Measurements from ENCODE around the gene RIPK4. TPM values are rescaled to one million over a fixed set of nuclear protein-coding genes. Genes with fewer than 3 reads are reported as not detected.

RIPK4 gene
- total and polyA plus RNA-seq, 5 experiments from 2014 or later, result 0.26 to 1.1 (median 1.0) TPM; not detected in 2

DNA sequence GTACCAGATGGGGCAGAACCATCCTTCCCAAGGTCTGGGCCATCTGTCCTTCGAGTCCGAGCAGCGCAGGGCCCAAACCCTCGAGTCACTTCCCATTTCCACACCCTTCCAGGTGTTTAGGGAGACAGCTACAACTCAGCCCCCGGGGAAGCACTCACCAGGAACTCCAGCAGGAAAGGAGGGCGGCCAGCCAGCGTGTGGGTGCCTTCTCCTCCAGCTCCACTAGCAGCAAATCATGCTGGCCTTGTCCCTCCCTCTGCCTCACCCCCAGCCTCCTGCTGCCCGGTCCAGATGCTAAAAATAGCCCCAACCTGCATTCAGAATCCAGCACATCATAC, 56.1 kb downstream of the RIPK4 start:
- peaks cover 0 to 3% (median 1%) of the 10 kb centered on the region in 4 donors for H3K4me1 Mint-ChIP-seq
- ATAC-seq (no peak), DNase-seq (no peak)
- peaks cover 2 to 4% (median 2%) of the 10 kb centered on the region in 3 donors for H3K36me3 Mint-ChIP-seq
- no peak overlapping the region for H3K4me3 Mint-ChIP-seq
- H3K27me3 Mint-ChIP-seq, result peaks cover 24 to 74% (median 26%) of the 10 kb centered on the region in 5 donors
- H3K27ac Mint-ChIP-seq, result no peak overlapping the region
- peaks cover 0 to 17% (median 4%) of the 10 kb centered on the region in 9 donors for H3K9me3 Mint-ChIP-seq
- POLR2A ChIA-PET, result no interaction called here

DNA sequence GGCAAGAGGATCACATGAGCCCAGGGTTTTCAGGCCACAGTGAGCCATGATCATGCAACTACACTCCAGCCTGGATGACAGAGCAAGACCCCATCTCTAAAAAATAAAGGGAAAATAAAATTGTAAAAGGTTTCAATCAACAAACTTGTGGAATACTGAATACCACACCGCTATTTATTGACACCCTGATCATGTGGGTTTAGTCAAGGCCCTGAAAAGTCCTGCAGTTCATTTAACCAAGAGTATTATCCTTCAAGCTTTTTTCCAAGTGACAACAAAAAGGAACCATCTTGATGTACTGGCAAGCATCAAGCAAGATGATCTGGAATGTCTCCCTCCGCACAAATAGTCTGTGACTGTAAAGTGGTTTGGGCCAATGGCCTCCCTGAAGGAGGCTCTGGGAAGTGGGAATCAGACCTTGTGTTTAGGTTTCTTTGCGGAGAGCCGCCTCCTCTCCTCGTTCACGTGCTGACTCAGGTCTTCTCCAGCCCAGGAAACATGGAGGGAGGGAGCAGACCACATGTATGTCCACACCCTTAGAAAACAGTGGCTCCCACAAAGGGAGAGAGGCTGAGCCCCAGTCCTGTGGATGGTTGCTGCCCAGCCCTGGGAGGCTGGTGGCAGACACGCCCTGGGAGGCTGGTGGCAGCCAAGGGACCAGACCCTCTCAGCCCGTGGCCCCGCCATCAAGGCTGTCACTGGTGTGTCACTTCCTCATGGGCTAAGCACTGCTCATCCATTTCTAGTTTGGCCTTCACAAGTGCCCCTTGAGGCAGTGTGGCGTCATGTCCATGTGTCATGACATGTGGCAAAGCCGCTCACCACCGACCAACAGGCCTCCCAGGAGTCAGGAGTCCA, 56.7 kb downstream of the RIPK4 start:
- Mint-ChIP-seq H3K27ac (no peak overlapping the region), H3K27me3 (peaks cover 24 to 74% (median 26%) of the 10 kb centered on the region in 5 donors), H3K4me1 (peaks cover 0 to 3% (median under 1%) of the 10 kb centered on the region in 4 donors), H3K4me3 (no peak overlapping the region), H3K9me3 (peaks cover 0 to 17% (median 4%) of the 10 kb centered on the region in 9 donors), H3K36me3 (peaks cover 2 to 4% (median 2%) of the 10 kb centered on the region in 3 donors)
- POLR2A ChIA-PET, result no interaction called here
- no peak for DNase-seq
- ATAC-seq, result no peak

DNA sequence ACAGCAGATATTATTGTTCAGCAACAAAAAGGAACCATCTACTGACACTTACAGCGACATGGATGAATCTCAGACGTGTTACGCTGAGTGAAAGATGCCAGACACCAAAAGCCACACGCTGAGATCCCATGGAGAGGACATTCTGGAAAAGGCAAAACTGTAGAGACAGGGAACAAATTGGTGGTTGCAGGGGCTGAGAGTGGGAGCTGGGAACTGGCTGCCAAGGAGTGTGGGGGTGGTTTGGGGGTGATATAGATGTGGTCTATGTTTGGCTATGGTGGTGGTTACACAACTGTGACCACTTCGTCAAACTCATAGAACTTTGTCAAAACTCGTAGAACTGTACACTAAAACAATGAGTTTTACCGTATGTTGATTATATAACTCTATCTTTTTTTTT, 57.7 kb downstream of the RIPK4 start:
- Mint-ChIP-seq H3K36me3 (peaks cover 2 to 4% (median 2%) of the 10 kb centered on the region in 3 donors), H3K4me1 (peaks cover 0 to 3% (median under 1%) of the 10 kb centered on the region in 4 donors), H3K27ac (no peak overlapping the region), H3K27me3 (peaks cover 17 to 71% (median 20%) of the 10 kb centered on the region in 5 donors), H3K9me3 (peaks cover 0 to 17% (median 4%) of the 10 kb centered on the region in 9 donors), H3K4me3 (no peak overlapping the region)
- ATAC-seq (no peak), DNase-seq (no peak)
- POLR2A ChIA-PET, result no interaction called here

DNA sequence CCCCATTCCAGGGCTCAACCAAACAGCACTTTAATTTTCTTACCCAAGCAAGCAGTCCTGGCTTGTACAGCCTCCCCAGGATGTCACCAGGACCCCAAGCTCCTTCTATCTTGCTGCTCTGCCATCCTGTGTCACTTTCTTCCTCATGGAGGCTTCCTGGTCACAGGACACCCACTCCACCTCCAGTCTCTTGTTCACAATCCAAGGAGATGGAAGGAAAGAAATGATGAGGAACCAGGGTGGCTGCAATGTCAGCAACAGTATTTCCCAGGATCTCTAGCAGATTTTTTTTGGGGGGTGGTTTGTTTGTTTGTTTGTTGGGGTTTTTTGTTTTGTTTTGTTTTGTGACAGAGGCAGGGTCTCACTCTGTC, 58.9 kb downstream of the RIPK4 start:
- no peak for DNase-seq
- H3K27ac Mint-ChIP-seq, result no peak overlapping the region
- H3K9me3 Mint-ChIP-seq, result peaks cover 0 to 17% (median 4%) of the 10 kb centered on the region in 9 donors
- peaks cover 0 to 3% (median under 1%) of the 10 kb centered on the region in 4 donors for H3K4me1 Mint-ChIP-seq
- peaks cover 2 to 4% (median 2%) of the 10 kb centered on the region in 3 donors for H3K36me3 Mint-ChIP-seq
- ATAC-seq, result no peak
- no peak overlapping the region for H3K4me3 Mint-ChIP-seq
- POLR2A ChIA-PET, result no interaction called here
- peaks cover 17 to 63% (median 20%) of the 10 kb centered on the region in 5 donors for H3K27me3 Mint-ChIP-seq

DNA sequence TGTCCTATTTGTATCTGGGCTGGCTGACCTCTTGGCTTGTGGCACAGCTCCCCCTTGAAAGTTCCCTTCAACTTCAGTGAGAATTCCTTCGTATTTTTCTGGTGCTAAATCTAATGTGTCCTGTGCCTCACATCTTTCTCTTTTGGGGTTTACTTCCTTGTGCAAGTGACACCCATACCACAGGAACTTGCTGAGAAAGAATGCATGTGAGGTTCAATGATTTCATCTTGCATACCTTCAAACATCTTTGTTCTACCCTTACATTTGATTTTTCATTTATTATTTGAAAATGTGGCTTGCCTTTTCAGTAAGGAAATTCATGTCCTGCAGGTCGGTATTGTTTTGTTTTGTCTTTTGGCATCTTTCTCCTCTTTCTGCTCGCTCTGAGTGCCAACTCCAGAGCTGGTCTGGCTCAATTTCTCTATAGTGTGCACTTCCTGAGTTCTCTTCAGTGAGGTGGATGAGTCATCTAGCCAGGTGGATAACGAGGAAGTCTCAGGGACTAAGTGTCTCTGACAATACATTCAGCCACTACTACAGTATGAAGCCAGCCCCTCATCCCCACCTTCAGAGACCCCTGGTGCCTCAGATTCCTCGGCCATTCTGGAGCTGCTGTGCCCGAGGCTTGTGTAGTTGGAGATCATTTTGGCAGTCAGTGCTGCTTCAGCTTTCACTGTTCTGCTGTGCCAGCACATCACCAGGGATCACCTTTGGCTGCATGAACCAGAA, 59.5 kb downstream of the RIPK4 start:
- Mint-ChIP-seq H3K27me3 (peaks cover 14 to 63% (median 21%) of the 10 kb centered on the region in 5 donors), H3K27ac (no peak overlapping the region), H3K4me3 (no peak overlapping the region), H3K36me3 (peaks cover 2 to 4% (median 2%) of the 10 kb centered on the region in 3 donors), H3K4me1 (peaks cover 0 to 2% (median 0%) of the 10 kb centered on the region in 4 donors), H3K9me3 (peaks cover 0 to 17% (median 4%) of the 10 kb centered on the region in 9 donors)
- DNase-seq (no peak), ATAC-seq (no peak)
- POLR2A ChIA-PET, result no interaction called here

DNA sequence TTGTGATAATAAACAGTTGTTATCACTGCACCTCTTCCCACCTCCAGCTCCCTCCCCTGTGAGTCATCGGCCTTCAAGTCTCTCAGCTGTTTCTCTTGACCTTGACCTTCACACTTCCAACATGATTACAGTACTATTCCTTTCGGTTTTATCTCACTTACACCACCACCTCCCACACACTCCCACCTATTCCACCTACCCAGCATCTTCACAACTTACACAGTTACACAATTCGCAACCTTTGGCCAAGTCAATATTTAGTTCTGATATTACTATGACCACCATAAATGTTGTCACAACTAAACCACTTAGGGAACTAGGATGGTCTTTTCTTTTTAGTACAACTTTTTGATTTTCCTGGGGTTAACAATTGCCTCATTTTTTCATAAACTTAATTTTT, 60.2 kb downstream of the RIPK4 start:
- Mint-ChIP-seq H3K9me3 (peaks cover 0 to 17% (median 4%) of the 10 kb centered on the region in 9 donors), H3K36me3 (peaks cover 1 to 2% (median 2%) of the 10 kb centered on the region in 3 donors), H3K27me3 (peaks cover 11 to 56% (median 19%) of the 10 kb centered on the region in 5 donors), H3K27ac (no peak overlapping the region), H3K4me3 (no peak overlapping the region), H3K4me1 (peaks cover 0 to under 1% (median 0%) of the 10 kb centered on the region in 4 donors)
- no peak for ATAC-seq
- DNase-seq, result no peak
- POLR2A ChIA-PET, result no interaction called here

DNA sequence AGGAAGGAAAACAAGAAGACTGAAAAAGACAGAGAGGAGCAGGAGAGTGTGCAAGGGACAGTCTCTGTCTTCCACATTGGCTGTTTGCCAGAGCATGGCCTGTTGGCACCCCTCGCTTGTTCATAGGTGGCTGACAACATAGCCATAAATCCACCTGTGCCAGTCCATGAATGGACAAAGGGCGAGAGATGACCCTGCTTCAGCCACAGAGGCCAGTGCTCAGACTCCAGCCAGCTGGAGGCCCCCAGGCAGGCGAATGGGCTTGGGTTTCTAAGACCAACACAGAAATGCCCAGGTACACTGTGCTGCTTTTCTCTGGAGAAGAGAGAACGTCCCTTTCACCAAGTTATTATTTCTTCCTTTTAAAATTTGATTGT, 60.6 kb downstream of the RIPK4 start:
- POLR2A ChIA-PET, result no interaction called here
- H3K27ac Mint-ChIP-seq, result no peak overlapping the region
- peaks cover 6 to 53% (median 18%) of the 10 kb centered on the region in 5 donors for H3K27me3 Mint-ChIP-seq
- DNase-seq (no peak), ATAC-seq (no peak)
- no peaks in the 10 kb centered on the region for H3K4me1 Mint-ChIP-seq
- H3K9me3 Mint-ChIP-seq, result peaks cover 0 to 17% (median 4%) of the 10 kb centered on the region in 9 donors
- H3K4me3 Mint-ChIP-seq, result no peak overlapping the region
- peaks cover 0 to 2% (median 2%) of the 10 kb centered on the region in 3 donors for H3K36me3 Mint-ChIP-seq

DNA sequence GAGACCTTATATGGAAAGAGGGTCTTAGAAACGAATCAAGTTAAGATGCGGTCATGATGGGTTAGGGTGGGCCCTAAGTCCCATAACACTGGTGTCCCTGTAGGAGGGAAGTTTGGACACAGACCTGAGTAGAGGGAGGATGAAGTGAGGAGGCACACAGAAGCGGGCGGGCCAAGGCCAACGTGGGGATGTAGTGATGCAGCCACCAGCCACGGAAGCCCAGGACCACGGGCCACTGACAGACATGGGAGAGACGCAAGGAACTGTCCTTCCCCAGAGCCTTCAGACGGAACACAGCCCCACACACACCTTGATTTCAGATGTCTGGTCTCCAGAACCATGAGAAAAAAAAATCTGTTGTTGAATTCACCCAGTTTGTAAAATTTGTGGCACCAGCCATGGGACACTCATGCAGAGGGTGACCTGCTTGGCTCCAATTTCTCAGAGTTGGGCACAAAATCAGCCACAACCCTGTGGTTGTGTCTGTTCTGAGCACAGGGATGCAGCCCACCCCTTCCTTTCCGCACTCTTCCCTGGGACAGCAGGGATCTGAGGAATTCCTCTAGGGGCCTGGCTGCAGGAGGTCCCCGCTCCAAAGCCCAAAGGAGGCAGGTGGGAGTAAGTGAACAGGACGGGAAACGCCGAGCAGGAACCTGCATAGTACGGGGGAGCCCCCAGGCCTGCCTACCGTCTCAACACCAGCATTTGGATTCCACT, 61.1 kb downstream of the RIPK4 start:
- H3K27me3 Mint-ChIP-seq, result peaks cover 2 to 53% (median 18%) of the 10 kb centered on the region in 5 donors
- no peak overlapping the region for H3K27ac Mint-ChIP-seq
- H3K9me3 Mint-ChIP-seq, result peaks cover 0 to 17% (median 4%) of the 10 kb centered on the region in 9 donors

DNA sequence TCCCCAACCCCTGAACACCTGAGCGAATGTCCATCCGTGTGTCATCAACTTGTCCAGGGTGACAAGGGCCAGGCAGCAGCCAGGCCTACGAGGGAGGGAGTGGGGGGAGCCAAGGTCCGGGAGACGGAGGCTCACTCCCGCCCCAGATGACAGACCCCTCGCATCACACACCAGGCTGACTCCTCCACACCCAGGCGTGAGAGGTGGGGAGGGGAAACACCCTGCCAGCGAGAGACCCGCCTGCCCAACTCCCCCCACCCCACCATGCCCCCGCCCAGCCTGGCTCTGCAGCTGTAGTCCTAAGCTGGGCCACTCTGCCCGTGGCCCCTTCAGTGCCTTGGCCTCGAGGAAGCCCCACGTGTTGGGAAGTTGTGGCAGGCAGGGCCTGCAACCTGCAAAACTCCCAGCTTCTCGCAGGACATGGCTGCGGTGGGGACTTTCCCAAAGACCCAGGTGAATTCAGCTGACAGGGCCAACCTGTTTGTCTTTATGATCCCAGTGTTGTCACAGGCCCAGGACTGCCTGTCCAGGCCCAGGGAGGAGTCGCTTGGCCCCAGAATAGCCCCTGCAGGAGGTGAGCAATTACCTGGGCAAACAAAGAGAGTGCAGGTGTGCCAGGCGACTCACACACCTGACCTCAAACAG, 62.9 kb downstream of the RIPK4 start:
- ATAC-seq, result no peak
- peaks cover 0 to 2% (median 2%) of the 10 kb centered on the region in 3 donors for H3K36me3 Mint-ChIP-seq
- peaks cover 0 to 17% (median 4%) of the 10 kb centered on the region in 9 donors for H3K9me3 Mint-ChIP-seq
- H3K4me3 Mint-ChIP-seq, result no peak overlapping the region
- peaks cover 2 to 70% (median 19%) of the 10 kb centered on the region in 5 donors for H3K27me3 Mint-ChIP-seq
- POLR2A ChIA-PET, result no interaction called here
- no peak for DNase-seq
- H3K27ac Mint-ChIP-seq, result no peak overlapping the region
- H3K4me1 Mint-ChIP-seq, result no peaks in the 10 kb centered on the region

More for the DNA sequence above, 61.1 kb downstream of the RIPK4 start:
- ATAC-seq (no peak), DNase-seq (no peak)
- POLR2A ChIA-PET, result no interaction called here
- H3K4me3 Mint-ChIP-seq, result no peak overlapping the region
- H3K36me3 Mint-ChIP-seq, result peaks cover 0 to 2% (median 2%) of the 10 kb centered on the region in 3 donors
- H3K4me1 Mint-ChIP-seq, result no peaks in the 10 kb centered on the region

DNA sequence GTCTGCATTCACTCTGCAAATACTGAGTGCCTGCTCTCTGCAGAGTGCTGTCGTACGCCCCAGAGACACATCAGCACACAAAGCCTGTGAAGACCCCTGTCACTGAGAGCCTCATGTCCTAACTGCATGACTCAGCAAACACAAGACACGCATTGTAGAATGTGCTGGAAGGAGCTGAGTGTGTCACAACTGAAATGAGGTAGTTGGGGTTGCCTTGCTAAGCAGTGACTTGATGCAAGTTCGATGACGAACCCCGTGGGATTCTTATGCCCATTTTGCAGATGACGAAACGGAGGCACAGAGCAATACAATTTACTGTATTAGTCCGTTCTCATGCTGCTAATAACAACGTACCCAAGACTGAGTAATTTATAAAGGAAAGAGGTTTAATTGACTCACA, 65.1 kb downstream of the RIPK4 start:
- ATAC-seq (no peak), DNase-seq (no peak)
- POLR2A ChIA-PET, result no interaction called here
- Mint-ChIP-seq H3K27ac (no peak overlapping the region), H3K4me3 (no peak overlapping the region), H3K9me3 (peaks cover 0 to 5% (median 2%) of the 10 kb centered on the region in 9 donors), H3K4me1 (no peaks in the 10 kb centered on the region), H3K36me3 (peaks cover 0 to 2% (median 0%) of the 10 kb centered on the region in 3 donors), H3K27me3 (peaks cover 2 to 57% (median 13%) of the 10 kb centered on the region in 5 donors)

DNA sequence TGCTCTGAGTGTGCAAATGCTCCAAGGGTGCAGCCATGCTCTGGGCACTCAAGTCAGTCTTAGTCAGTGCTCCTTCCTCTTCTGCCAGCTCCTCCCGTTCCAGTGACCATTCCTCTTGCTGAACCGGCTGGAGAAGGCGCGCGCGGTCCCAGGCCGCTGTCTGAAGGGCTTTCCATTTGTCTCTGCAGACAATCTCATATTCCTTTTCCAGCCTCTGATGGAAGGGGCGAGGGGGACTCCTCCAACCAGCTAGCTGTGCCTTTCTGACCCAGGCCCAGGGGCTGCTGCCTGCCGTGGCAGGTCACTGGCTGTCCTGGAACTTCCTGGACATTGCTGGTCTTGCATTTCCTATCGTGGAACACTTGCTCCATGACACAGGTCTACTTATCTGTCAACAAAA, 67.5 kb downstream of the RIPK4 start:
- POLR2A ChIA-PET, result no interaction called here
- Mint-ChIP-seq H3K27ac (no peak overlapping the region), H3K9me3 (no peaks in the 10 kb centered on the region), H3K36me3 (no peaks in the 10 kb centered on the region), H3K4me1 (no peaks in the 10 kb centered on the region), H3K4me3 (no peak overlapping the region), H3K27me3 (peaks cover 0 to 45% (median 11%) of the 10 kb centered on the region in 5 donors)
- no peak for DNase-seq
- ATAC-seq, result no peak

DNA sequence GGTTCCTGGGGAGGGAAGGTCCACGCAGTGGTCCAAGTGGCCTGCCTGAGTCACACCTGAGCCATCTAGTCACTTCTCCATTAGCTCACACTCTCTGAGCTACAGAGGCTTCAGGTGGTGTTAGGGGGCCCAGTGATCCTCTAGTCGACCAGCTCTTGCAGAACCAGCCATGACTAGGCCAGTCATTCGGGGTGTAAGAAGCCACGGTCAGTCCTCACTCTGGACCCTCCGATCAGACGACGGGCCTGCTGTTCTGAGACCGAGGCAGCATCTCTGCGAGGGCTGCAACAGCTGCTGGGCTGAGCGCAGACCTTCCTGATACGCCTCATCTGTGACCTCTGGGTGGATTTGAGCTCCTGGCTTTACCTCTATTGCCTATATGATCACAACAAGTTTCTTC, 68.8 kb downstream of the RIPK4 start:
- DNase-seq, result no peak
- H3K36me3 Mint-ChIP-seq, result no peaks in the 10 kb centered on the region
- no peaks in the 10 kb centered on the region for H3K4me1 Mint-ChIP-seq
- no peak overlapping the region for H3K27ac Mint-ChIP-seq
- no peak for ATAC-seq
- POLR2A ChIA-PET, result no interaction called here
- H3K9me3 Mint-ChIP-seq, result no peaks in the 10 kb centered on the region
- H3K4me3 Mint-ChIP-seq, result no peak overlapping the region
- H3K27me3 Mint-ChIP-seq, result peaks cover 5 to 54% (median 15%) of the 10 kb centered on the region in 5 donors
